C4-2B (cell line): ENCODE results near the gene SELENOO.

Experiments
- H3K27ac ChIP-seq: fragments of 450-650 bp; 2 replicates; pipeline ENCODE4 v1.5.1; 2017
- CTCF ChIP-seq: fragments of 450-650 bp; conservative IDR thresholded peaks from 2 replicates; pipeline ENCODE4 v1.5.1; 2017; ENCODE audit warnings: mild to moderate bottlenecking
- ZFX ChIP-seq: fragments of 450-650 bp; IDR thresholded peaks from 2 replicates; pipeline ENCODE4 v1.6.1; 2017

The SELENOO gene

DNA sequence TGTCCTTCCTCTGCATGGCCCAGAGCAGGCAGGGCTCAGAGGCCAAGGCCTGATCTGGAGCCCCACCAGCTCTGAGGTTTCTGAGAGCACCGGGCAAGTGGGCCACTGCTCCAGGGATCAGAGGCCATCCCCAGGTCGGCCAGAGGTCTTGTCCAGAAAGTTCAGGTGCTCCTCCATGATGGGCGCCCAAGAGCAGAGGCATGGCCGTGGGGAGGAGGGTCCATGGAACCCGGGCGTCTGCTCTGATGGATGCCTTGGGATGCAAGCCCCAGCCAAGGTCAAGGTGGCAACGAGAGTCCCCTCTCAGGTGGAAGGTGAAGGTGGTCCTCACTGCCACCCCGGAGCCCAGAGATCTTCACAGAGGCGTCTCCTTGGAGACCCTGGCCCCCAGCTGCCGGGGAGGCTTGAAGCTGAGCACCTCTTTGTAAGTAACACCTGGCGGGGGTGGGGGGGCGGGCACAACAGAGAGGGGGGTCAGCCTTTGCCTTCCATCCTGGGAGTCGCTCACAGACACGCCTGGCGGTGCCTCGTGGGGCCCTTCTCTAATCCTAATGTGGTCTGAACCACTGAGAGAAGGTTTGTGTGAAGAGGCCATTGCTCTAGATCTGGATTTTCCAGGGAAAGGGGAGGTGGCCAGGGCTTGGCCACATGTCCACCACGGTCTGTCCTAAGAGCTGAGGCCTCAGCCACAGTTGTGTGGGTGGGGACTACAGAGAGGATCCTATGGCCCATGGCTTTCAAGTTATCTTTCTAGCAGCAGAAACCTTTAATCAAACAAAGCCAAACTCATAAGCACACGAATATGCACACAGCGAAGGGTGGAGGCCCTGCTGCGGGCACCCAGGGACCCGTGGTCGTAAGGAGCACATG, 52.5 kb downstream of the SELENOO start:
- TF ChIP-seq ZFX (no peak), CTCF (no peak)
- no peak overlapping the region for H3K27ac ChIP-seq

GRCh38 chr22:50253941-50254340, 53.1 kb downstream of the SELENOO start:
- H3K27ac ChIP-seq, result no peak overlapping the region
- TF ChIP-seq CTCF (no peak), ZFX (no peak)

GRCh38 chr22:50255099-50255498, 54.3 kb downstream of the SELENOO start:
- TF ChIP-seq CTCF (no peak), ZFX (no peak)
- no peak overlapping the region for H3K27ac ChIP-seq

- H3K27ac ChIP-seq, result no peak overlapping the region
- TF ChIP-seq ZFX (no peak), CTCF (no peak)
These were observed 54.8 kb downstream of the SELENOO start for GRCh38 chr22:50255607-50256006.

DNA sequence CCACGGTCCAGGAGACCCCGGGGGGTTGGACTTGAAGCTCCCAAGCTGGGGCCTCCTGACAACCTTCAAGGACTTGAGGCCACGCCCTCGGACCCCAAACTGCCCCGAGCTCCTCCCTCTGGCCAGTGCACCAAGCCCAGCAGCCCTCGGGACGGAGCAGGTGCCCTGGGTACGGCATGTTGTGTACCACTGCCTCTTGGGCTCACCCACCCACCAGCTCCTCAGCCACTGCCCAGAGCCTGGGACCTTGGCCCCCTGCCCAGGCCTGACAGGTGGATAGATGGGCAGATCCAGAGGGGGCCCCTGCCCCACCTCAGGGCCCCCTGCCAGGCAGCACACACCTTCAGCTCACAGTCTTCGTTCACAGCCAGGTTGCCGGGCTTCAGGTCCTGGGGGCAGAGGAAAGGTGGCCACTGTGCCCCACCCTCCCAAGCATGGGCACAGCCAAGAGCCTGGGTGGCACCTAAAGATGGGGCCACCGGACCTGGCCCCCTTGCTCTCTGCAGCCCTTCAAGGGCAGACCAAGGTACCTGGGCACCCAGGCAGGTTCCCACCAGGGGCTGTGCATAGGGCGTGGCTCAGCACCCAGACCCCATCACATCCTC, 55.5 kb downstream of the SELENOO start:
- TF ChIP-seq CTCF (no peak), ZFX (no peak)

DNA sequence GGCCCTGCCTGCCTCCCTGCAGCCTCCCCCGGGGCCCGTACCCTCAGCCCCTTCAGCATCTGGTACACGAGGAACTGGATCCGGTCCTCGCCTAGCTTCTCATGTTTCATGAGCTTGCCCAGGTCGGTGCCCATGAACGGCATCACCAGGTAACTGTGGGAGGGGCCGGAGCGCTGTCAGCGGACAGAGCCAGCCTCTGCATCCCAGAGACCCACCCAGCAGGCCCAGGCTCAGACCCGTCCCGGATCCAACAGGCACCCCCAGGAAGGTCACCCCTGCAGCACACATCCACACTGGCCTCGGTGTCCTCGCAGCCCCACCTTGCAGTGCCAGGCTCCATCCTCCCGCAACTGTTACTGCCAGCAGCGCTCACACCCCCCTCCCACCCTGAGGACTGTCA, 56.2 kb downstream of the SELENOO start:
- H3K27ac ChIP-seq, result no peak overlapping the region
- TF ChIP-seq CTCF (no peak), ZFX (no peak)

More for the DNA sequence above, 55.5 kb downstream of the SELENOO start:
- H3K27ac ChIP-seq, result no peak overlapping the region
